GM21528 (cell line): ENCODE results near the gene MAGEA1.
"Not testable (repeated sequence)": the region's sequence is repeated elsewhere in the genome, so short reads cannot be mapped to it uniquely, and the experiment has no call there.

Experiments
- ATAC-seq: cut with Tn5 transposase; IDR thresholded peaks from one replicate; pipeline ENCODE4 v1.9.1; 2021; ENCODE audit warnings: mild to moderate bottlenecking, moderate library complexity; ENCODE audit not compliant: unreplicated experiment, low FRiP score

The MAGEA1 gene, protein sequence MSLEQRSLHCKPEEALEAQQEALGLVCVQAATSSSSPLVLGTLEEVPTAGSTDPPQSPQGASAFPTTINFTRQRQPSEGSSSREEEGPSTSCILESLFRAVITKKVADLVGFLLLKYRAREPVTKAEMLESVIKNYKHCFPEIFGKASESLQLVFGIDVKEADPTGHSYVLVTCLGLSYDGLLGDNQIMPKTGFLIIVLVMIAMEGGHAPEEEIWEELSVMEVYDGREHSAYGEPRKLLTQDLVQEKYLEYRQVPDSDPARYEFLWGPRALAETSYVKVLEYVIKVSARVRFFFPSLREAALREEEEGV

DNA sequence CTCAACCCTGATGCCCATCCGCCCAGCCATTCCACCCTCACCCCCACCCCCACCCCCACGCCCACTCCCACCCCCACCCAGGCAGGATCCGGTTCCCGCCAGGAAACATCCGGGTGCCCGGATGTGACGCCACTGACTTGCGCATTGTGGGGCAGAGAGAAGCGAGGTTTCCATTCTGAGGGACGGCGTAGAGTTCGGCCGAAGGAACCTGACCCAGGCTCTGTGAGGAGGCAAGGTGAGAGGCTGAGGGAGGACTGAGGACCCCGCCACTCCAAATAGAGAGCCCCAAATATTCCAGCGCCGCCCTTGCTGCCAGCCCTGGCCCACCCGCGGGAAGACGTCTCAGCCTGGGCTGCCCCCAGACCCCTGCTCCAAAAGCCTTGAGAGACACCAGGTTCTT, at the start of gene MAGEA1:
Gene MAGEA1 (plus strand): TSS at position 154 of the 400 bp plus-strand sequence. CDS start 3,106 bp downstream, outside the sequence.
- no peak for ATAC-seq

DNA sequence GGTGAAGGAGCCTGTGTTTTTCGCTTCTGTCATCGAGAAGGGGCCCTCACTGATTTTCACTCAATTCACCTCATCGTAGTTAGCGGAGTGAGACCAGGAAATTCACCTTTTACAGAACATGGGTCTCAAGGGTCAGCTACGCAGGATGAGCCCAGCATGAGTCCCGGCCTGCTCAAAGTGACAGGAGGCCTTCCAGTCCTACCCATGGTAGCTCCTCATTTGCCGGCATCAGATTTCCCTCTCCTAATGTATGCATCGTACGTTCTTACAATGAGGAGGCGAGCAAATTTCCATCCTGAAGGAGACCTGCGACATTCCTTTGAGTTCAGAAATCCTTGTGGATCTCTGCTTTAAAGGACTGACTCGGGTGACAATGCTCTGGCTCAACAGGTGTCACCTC, 46.2 kb upstream of the MAGEA1 start:
- not testable (repeated sequence) for ATAC-seq

DNA sequence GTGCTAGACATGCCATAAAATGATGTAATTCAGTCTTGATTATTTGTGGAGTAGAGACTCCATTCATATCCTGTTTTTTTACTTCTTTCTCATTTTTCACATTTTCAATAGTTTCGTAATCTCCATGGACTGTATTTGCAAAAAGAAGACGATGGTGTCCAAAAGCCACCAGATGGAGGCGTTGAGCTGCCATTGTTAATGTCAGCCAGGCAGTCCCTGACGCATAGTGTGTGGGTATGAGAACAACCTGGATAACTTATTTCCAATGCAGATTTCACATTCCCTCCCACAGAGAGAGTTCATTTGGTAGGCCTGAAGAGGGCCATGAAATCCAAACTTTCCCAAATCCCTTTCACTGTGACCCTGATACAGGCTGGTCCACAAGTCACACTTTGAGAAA, 40.0 kb upstream of the MAGEA1 start:
- ATAC-seq: not testable (repeated sequence)

DNA sequence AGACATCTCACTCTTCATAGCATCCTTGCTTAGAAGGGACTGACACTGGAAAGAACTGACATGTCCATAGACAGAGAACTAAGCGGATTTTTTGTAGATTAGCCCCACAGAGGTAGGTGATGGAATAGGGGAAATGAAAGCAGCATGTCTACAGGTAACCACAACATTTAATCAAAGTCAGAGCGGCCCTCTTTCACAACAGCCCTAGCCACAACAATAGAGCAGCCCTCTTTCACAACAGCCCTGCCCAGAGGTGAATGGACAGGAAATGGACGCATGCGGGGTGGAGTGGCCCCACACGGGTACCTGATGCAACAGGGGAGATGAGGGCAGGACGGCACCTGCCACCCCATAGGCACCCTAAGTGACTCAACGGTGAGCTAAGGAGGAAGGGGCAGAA, 32.8 kb upstream of the MAGEA1 start:
- not testable (repeated sequence) for ATAC-seq

DNA sequence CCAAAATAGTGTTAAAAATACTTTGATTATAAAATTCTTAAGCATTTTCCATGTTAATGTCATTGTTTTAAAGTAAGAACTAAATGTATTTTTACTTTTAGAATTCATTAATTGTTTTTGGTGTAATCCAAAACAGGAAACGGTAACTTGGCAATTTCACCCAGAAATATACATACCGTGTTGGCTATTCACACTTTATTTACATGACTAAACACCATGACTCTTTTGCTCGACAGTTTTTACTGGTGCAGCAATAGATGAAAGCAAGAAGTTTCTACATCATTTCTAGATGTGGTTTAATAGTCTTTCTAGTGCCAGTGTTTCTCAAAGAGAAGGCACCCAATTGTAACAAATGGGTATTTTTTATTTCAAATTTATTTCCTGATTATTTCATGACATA, 25.6 kb upstream of the MAGEA1 start:
- ATAC-seq: no peak

DNA sequence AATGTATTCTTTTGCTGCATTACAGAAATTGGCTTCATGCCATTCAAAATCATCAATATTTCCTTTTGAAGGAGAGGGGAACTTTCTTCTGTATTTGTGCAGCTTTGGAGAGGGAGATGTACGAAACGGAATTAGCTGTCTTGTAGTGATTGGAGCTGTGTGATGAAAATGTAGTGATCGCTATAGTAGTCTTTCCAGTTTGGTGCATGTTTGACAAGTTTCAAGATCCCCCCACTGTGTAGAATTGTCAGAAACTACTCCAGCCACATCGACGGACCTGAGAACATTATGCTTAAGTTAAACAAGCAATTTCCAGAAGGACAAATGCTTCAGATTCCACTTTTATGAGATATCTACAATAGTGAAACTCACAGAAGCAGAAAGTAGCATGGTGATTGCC, 21.6 kb upstream of the MAGEA1 start:
- no peak for ATAC-seq

DNA sequence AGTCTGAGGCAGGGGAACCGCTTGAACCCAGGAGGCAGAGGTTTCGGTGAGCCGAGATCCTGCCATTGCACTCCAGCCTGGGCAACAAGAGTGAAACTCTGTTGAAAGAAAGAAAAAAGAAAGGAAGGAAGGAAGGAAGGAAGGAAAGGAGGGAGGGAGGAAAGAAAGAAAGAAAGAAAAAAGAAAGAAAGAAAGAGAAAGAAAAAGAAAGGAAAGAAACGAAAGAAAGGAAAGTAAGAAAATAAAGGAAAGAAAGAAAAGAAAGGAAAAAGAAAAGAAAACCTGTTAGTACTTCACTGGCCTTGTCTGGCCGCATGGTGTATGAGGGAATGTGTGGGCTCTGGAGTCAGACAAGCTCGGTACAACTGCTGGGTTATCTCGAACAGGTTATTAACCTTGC, 20.8 kb upstream of the MAGEA1 start:
- ATAC-seq: no peak

DNA sequence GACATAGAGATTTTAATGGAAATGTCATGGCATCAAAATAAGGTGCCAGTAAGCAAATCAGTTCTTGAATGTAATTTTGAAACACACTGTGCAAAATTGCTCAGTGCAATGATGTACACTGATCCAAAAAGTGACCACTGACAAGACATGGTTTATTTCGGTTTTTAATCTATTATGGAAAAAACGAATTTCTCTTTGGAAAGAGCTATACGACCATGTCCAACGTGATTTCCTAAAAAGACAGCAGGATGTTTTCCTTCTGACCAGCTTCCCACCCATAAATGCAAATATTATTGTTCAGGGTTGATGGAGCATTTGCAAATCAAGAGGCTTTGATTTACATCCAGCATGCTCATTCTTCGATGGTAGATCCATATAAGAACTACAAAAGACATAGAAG, 17.1 kb upstream of the MAGEA1 start:
- ATAC-seq: no peak

DNA sequence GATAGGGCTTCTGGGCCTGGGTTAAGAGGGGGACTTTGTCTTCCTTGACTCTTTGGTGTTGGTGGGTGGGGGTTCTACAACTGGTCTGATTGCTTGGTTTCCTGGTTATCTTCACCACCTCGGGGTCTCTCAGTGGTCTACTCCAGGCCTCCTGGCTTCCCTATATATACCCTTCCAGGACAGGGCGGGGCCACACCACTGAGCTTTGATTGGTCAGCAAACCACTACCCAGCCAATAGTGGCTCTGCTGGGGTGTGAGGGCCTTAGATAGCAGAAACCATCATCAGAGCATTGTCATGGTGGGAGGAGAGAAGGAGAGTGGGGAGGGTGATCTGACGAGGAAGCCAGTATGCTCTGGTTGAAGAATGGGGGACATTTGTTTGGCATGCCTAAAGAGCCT, 14.4 kb upstream of the MAGEA1 start:
- no peak for ATAC-seq

DNA sequence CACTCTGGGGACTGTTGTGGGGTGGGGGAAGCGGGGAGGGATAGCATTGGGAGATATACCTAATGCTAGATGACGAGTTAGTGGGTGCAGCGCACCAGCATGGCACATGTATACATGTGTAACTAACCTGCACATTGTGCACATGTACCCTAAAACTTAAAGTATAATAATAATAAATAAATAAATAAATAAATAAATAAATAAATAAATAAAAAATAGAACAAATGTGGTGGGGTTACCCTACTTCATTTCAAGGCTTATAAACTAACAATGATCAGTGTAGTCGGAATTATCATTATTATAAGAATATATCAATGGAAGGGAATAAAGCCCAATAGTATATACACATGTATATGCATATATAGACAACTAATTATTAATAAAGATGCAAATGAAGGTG, 10.7 kb upstream of the MAGEA1 start:
- not testable (repeated sequence) for ATAC-seq

DNA sequence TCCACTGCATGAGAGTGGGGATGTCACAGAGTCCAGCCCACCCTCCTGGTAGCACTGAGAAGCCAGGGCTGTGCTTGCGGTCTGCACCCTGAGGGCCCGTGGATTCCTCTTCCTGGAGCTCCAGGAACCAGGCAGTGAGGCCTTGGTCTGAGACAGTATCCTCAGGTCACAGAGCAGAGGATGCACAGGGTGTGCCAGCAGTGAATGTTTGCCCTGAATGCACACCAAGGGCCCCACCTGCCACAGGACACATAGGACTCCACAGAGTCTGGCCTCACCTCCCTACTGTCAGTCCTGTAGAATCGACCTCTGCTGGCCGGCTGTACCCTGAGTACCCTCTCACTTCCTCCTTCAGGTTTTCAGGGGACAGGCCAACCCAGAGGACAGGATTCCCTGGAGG, 2.7 kb downstream of the MAGEA1 start:
- ATAC-seq: no peak

DNA sequence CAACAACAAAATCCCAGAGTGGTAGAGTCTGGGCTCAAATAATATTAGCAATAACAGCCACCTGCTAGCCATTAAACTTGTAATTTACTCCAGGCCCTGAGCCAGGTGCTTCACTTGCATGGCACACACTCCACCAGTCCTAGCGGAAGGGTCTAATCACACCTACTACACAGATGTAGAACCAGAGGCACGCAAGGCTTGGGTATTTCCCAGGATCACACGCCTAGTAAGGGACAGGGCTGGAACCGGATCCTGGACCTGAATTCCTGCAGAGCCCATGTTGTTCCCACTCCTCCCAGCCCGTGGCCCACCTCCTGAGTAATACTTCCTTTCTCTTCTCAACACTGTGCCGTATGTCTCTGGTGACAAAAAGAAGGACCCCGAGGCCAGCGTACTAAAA, 5.7 kb downstream of the MAGEA1 start:
- no peak for ATAC-seq

DNA sequence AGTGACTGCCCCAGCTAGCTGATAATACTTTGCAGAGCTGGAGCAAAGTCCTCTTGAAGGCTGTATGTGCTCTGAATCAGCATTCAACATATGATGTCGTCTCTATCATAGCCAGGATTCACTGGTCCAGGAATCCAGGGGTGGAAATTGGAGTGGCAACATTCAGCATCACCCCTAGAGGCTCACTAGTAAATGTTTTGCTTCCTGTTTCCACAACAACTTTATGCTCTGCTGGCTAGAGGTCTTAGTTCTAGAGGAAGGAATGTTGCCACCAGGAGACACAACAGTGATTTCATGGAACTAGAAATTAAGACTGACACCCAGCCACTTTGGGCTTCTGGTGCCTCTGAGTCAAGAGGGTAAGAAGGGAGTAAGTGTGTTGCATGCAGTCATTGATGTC, 11.3 kb downstream of the MAGEA1 start:
- ATAC-seq: no peak

DNA sequence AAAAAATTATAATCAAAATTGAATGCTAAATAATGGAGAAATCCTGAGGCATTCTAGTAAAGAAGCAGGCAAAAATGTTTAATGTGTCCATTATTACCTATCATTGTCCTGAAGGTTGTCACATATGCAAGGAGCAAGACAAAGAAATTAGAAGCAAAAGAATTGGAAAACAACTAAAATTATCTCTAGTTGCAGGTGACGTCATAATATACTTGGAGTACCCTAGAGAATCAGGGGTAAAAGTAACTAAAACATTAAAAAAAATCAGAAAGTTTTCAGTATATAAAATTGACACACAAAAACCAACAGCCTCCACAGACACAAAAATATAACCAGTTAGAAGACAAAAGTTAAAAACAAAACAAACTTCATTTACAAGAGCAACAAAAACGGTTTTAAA, 21.4 kb downstream of the MAGEA1 start:
- no peak for ATAC-seq

DNA sequence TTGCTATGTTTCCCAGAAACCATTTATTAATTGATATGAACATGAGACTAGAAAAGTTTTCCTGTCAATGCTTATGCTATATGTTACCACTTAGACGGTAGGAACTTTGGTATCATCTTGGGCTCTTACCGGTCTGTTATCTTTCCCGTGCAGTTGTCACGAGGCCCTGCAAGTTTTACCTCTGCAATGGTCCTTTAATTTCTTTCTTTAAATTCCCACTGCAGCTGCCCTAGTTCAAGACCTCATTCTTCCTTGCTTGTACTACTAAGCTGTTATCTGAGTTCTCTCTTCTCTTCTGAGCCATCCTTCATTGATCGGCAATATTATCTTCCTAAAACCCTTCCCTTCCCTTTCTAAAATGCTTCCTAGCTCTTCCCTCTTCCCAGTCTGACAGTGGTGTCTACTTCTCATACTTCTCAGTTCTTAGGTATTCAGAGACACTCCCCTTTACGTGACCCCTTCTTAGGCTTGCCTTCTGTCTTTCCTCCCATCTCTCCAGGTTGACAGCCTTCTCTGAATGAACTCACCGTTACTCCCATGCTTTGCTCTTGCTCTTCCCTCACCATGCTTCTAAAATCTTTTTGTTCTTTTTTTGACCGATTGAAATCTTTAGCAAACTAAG, 27.5 kb downstream of the MAGEA1 start:
- ATAC-seq: no peak

DNA sequence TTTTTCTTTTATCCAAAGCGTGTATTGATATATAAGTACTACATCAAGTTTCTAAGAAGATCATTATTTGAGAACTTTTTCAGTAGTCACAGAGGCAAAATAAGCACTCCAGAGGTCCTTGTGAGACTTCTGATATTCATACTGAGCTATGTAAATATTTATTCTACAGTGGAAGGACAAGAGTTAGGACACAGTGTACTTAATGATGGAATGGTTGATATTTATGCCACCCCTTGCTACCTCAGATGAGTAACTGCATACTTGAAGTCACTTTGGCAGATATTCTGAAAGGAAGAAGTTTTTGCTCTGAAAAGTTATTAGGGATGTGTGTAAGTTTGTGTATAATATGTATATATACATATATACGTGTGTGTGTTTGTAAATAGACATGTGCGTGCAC, 30.3 kb downstream of the MAGEA1 start:
- no peak for ATAC-seq

DNA sequence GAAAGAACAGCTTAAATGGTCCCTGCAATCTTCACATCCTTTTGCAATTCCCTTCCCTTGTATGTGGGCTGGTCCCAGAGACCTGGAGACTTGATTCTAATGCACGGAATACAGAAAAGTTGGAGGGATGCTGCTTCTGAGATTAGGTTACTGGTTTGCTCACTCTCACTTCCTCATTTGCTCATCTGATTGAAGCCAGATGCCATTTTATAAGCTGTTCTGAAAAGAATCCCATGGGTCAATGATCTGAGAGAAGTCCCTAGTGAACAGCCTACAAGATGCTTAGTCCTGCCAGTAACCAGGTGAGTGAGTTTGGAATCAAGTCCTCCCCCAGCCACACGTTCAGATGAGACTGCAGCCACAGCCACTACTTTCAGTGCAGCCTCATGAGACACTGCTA, 35.9 kb downstream of the MAGEA1 start:
- ATAC-seq: no peak

DNA sequence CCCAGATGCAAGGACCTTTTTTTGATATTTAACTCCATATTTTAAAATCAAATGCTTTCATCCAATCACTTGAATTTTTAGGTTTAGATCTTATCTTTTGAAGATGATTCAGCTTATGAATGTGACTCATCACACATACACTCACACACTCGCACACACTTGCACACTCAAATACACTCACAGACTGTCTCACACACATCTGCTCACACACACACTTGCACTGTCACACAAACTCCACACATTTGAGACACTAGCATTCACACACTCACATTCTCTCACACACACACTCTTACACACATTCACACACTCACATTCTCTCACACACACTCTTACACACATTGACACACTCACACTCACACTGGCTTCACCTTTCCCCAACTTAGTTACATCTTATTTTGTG, 37.8 kb downstream of the MAGEA1 start:
- no peak for ATAC-seq

DNA sequence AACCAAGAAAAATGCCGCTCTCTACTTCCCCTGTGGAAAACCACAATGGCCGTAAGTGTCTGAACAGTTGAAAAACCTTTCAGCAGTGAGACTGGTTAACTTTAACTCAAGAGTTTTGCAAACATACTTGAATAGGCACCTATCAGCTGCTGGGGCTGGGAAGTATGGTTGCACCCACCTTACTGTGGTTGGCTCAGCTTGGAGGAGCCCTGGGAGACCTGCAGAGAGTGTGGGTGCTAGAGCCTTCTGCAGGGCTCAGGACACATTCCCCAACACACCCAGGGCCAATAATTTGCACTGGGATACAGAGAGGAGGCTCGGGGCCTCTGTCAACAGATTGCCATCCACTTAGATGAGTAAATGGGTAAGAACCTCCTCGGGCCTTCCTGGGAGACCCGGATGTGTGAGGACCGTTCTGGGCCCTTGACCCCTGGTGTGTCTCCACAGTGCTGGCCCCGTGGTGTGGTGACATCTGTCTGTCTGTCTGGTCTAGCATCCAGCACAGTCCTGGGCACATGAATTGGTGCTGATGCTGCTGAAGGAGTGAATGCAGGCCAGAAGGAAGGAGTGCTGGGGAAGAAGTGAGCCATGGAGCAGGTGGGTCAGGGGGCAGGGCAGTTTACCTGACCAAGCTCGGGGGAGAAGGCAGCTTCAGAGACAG, 46.5 kb downstream of the MAGEA1 start:
- ATAC-seq: no peak

DNA sequence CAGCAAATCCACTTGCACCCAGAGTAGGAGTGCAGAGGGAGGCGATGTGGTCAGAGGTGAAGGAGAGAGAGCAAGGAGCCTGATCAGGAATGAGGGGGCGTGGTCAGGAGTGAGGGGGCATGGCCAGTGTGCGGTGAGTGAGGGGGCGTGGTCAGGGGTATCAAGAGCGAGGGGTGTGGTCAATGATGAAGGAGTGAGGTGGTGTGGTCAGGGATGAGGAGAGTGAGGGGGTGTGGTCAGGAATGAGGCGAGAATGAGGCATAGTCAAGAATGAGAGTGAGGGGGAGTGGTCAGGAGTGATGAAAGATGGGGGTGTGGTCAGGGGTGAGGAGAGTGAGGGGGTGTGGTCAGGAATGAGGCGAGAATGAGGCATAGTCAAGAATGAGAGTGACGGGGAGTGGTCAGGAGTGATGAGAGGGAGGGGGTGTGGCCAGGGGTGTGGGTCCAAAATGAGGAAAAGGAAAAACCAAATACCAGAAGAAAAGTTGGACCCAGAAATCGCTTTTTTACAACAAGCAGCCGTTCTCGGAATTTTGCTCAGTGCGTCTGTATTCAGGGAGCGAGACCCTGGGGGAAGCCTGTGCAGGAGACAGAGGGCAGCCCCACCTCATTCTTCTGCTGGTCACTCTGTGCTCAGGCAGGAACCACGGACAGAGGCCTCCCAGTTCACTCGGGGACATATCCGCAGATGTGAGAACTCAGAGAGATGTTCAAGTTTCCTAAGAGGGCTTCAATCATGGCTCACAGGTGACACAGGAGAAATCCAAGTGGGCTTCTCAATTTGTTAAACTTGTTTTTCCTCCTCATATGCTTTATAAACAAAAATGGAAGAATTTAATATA, 47.5 kb downstream of the MAGEA1 start:
- ATAC-seq: no peak
